Measurements from ENCODE around the gene PON3.

Gene PON3

GRCh38 chr7:95340491-95340890 is 55.7 kb downstream of the PON3 start:
- DNase-seq (ENCODE audit: low spot score): no peak

- DNase-seq (ENCODE audit: low spot score): no peak
These were observed 57.3 kb downstream of the PON3 start for GRCh38 chr7:95338832-95339231.

DNA sequence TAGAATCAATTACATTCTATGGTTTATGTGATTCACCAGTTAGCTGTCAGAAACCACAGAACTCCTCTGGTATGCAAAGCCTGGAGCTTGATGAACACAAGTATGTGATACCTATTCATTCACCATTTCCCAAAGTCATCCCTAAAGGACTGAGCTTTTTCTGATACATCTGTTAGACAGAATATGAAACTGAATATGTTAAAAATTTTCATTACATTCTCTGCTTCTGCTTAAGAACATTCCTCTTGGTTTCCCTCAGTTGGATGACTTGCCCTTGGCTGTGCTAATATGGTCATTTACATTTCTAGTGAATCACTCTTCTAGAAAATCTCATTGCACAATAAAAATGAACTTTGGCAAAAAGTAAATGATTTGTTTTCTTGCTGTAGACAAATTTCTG is 61.1 kb downstream of the PON3 start:
- DNase-seq (ENCODE audit: low spot score): peak; percentile 50

DNA sequence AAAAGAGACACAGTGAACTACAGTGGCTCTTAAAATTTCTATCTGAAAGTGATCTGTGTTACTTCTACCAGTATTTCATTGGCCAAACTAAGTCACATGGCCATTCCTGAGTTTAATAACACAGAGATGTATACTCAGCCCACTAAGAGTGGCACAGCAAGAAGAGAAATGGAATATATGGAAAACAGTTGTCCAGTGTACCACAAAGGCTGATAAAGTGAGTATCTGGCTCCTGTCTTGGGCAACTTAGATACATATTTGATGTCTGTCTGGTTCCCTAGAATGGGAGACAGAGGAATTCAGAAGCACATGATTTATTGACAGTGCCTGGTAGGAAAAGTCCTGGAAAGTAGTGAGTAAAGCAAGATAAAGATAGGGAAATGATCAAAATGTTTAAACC is 61.7 kb downstream of the PON3 start:
- DNase-seq (ENCODE audit: low spot score): no peak

- no peak for DNase-seq (ENCODE audit: low spot score)
These were observed 65.2 kb downstream of the PON3 start for GRCh38 chr7:95330961-95331337.

DNA sequence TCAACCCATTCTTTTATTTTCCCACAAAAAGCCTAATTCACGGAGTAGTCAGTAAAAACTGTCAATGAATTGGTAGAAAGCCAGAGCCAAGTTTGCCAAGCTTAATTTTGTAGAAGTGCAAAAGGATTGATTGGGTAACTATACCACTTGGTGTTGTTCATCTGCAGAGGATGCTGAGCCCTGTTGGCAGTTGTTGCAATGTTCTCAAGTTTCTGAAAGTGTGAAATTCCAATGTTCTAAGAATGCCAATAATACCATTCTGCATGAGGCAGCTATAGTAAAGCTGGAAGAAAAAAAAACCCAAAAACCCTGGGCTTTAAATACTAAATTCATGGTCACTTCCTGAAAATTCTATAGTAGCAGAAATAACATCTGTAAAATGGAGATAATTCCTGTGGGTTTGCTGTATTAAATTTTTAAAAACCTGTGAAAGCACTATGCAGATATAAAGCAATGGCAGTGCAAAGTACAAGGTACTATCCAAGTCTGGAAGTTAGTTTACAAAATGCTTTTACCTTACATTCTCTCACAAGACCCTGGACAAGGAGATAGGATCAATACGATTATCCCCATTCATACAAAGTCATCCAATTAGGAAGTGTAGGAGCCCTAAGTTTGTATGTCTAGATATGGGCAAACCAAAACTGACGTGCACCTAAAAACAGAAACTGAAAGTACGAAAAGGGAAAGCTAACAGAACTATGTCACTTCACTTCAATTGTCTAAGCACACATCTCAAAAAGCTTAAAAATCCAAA is 65.8 kb downstream of the PON3 start:
- no peak for DNase-seq (ENCODE audit: low spot score)

- DNase-seq (ENCODE audit: low spot score): no peak
These were observed 68.8 kb downstream of the PON3 start for GRCh38 chr7:95327356-95327755.

DNA sequence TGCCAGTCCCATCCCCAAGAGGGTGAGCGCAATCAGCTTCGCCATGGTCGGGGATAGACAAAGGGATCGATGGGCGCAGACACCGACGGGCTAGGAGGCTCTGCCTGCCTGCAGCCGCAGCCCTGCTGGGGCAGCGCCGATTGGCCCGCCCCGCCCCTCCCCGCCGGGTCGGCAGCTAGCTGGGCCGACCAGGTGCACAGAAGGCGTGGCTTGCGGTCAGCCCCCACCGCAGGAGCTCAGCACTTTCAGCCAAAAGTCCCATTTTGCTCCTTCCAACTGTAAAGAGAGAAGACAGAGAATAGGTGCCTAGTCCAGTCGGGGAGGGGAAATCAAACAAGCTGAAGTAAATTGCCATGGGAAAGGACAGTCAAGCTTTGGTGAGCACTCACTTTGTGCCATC is 71.7 kb downstream of the PON3 start, which contains the start of gene PON1:
PON1 (minus strand) TSS at position 102 of the 400 bp plus-strand sequence; CDS start at position 45, 57 bp downstream.
- DNase-seq (ENCODE audit: low spot score): no peak

DNA sequence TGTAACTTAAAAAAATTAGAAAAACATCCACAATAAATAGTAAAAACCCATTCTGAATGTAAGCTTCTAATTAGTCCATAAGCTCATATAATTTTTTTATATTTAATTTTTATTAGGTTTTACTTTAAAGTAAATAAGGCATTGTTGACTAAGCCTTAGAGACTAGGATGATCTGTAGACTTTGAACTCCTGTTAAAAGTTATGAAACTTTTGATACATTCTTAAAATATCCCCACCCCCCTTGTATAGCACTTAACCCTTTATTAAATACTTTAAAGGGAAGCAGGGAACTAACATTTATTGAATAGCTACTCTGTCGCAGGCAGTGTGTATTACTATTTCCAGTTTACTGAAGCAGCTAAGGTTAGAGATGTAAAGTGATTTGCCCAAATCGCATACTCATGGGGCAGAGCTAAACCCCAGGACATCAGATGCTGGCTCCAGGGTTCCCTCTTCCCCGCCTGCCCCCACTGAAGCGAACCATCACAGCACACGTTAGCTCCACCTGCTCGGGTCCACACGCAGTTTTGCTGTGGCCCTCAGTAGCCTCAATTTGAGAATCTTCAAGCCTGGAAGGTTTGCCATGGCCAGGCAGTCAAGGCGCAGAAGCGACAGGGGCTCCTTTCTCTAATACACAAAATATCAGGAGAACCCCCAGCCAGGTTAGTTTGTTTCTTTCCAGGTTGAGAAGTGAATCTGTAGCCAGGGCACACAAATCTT is 72.6 kb downstream of the PON3 start:
- DNase-seq (ENCODE audit: low spot score): no peak

GRCh38 chr7:95322854-95323253 is 73.3 kb downstream of the PON3 start:
- DNase-seq (ENCODE audit: low spot score): no peak

DNA sequence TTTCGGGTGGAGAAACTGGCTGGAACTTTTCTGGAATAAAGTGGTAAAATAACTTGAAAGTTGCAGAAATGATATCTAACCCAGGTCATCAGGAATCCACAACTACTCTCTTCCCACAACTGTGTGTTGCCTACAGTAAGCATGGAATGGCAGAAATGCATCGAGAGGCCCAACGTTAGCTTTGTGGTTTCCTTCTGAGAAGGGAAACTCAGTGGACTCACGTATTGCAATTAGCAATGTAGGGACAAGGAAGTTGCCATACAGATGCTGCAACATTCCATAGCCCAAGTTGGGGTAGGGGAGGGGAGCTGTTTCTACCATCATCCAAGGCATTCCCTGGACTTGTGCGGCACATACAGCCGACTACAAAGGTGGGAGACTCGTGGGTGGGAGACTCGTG is 73.8 kb downstream of the PON3 start:
- DNase-seq (ENCODE audit: low spot score): no peak

GRCh38 chr7:95321720-95322119 is 74.5 kb downstream of the PON3 start:
- DNase-seq (ENCODE audit: low spot score): no peak

GRCh38 chr7:95320651-95321050 is 75.5 kb downstream of the PON3 start:
- no peak for DNase-seq (ENCODE audit: low spot score)

GRCh38 chr7:95319570-95319969 is 76.6 kb downstream of the PON3 start:
- no peak for DNase-seq (ENCODE audit: low spot score)

GRCh38 chr7:95318501-95319100 is 77.6 kb downstream of the PON3 start:
- no peak for DNase-seq (ENCODE audit: low spot score)

DNA sequence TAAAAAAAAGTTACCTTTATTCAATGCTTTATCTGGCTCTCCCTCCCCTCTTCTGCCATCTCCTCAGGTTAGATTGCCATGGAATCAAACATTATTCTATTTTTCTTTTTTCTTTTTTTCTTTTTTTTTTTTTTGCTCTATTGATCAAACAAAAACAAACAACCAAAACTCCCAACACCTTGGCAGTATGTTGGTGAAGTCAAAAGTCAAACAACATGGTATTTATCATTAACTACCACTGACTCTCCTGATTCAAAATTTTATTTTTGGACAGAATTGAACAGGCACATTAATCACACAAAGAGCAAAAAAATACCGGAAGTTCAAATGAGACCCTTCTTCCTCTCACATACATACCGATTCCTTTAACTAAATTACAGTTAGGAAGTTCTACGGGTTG is 78.2 kb downstream of the PON3 start:
- no peak for DNase-seq (ENCODE audit: low spot score)

GRCh38 chr7:95317546-95317945 is 78.6 kb downstream of the PON3 start:
- no peak for DNase-seq (ENCODE audit: low spot score)

DNA sequence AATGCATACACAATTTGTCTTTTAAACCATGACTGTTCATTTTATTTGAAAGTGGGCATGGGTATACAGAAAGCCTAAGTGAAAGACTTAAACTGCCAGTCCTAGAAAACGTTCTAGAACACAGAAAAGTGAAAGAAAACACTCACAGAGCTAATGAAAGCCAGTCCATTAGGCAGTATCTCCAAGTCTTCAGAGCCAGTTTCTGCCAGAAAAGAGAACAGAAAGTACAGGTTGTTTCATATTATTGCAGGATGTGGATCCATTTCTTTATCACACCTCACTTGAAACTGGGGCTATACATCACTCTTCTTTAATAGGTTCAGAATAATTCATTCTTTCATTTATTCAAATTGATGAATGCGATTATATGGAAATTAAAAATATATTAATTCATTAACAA is 79.6 kb downstream of the PON3 start:
- no peak for DNase-seq (ENCODE audit: low spot score)

DNA sequence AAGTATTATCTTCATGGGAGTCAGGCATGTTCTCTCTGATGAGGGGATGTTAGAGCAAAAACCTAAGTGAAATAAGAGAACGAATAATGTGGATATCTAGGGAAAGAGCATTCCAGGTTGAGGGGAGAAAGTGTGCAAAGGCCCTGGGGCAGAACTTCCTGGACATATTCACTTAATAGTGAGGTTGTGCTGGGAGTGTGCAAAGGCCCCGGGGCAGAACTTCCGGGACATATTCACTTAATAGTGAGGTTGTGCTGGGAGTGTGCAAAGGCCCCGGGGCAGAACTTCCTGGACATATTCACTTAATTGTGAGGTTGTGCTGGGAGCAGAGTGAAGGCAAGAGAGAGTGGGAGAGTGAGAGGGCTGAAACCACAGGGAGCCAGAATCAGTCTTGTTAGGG is 83.6 kb downstream of the PON3 start:
- DNase-seq (ENCODE audit: low spot score): no peak

DNA sequence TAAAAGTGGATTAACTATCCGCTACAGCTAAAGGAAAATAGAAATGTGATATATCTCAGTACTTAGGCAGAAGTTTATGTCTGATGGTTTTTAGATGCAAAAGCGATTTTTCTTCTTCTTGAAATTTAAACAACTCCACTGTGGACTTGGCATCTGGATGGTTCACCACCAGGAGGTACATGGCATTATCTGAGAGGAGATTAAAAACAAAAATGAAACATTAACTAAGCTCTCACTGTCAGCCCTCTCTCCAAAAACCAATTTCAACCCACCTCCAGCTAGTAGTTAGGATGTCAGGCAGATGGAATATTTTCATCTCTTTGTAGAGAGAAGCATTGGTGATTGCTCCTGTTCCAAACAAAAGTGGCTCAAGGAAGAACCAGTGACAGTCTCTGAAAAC is 84.8 kb downstream of the PON3 start:
- no peak for DNase-seq (ENCODE audit: low spot score)

DNA sequence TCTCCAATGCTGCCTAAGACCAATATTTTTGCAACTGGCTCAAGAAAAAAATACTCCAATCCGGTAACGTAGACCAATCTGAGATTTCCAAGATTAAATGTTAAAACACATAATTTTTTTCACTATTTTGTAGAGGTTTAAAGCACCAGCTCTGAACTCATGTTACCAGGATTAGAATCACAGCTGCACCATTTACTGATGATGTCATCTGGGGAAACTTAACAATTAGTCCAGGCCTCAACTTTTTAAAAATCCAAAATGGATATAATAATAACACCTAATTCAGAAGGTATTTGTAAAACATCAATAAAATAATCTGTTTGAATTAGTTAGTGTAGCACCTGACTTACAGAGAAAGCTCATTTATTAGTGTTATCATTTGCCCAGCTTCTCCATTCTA is 86.2 kb downstream of the PON3 start:
- no peak for DNase-seq (ENCODE audit: low spot score)

Measured in AG08395 (cell line).